ENCODE data around the gene MAP7D1. TPM values are rescaled to one million over a fixed set of nuclear protein-coding genes. Genes with fewer than 3 reads are reported as not detected.

MAP7D1 gene
- total RNA-seq, 1 experiment from 2014 or later = 49.9 TPM

GRCh38 chr1:36223996-36224536, 68.1 kb downstream of the MAP7D1 start, which contains the start of gene THRAP3:
Gene THRAP3 (plus strand): TSS chr1:36224443. CDS start chr1:36282564, 58,121 bp downstream.
- Histone ChIP-seq H4K20me1 (ENCODE audit: control insufficient read depth, insufficient read depth, insufficient read length) (no peaks in the 10 kb centered on the region), H3K4me2 (ENCODE audit: insufficient read depth, insufficient read length, low read length) (peak within 1 kb of the TSS; percentile 90), H3K27ac (ENCODE audit: insufficient read length, low read depth, low read length) (peak within 1 kb of the TSS; percentile 86), H3K14ac (ENCODE audit: insufficient read depth, low read length) (peak within 1 kb of the TSS; percentile 97), H3K56ac (ENCODE audit: insufficient read length, low read depth, low read length) (peak within 1 kb of the TSS; percentile 42), H2AK5ac (ENCODE audit: insufficient read length, low read length) (no peak within 1 kb of the TSS), H2BK5ac (ENCODE audit: insufficient read length, low read length) (peak within 1 kb of the TSS; percentile 73), H3K4me1 (ENCODE audit: insufficient read depth, low read length) (no peaks in the 10 kb centered on the region; the same call in 1 of the 2 replicates), H4K91ac (ENCODE audit: insufficient read length, low read depth, low read length) (no peak within 1 kb of the TSS), H4K8ac (replicated peaks; ENCODE audit: insufficient read length, low read depth, low read length) (no peak within 1 kb of the TSS), H2BK120ac (ENCODE audit: low read depth, low read length, poor library complexity, severe bottlenecking) (no peak within 1 kb of the TSS), H3K23me2 (ENCODE audit: insufficient read length, low read depth, low read length, poor library complexity, severe bottlenecking) (peaks cover 14% of the 10 kb centered on the region), H2BK15ac (ENCODE audit: low read depth, low read length) (no peak within 1 kb of the TSS), H2BK20ac (ENCODE audit: low read depth, low read length, poor library complexity, severe bottlenecking) (no peak within 1 kb of the TSS), H4K5ac (ENCODE audit: insufficient read length, low read depth, low read length) (peak within 1 kb of the TSS; percentile 18), H3K79me1 (ENCODE audit: insufficient read depth, low read depth, low read length, poor library complexity, severe bottlenecking) (no peaks in the 10 kb centered on the region), H3K9me3 (ENCODE audit: control insufficient read depth, low read depth, low read length) (no peaks in the 10 kb centered on the region), H2AFZ (ENCODE audit: low read length) (peak within 1 kb of the TSS; percentile 61), H2BK12ac (ENCODE audit: insufficient read length, low read depth, low read length) (no peak within 1 kb of the TSS), H3K18ac (ENCODE audit: insufficient read length, low read depth, low read length) (peak within 1 kb of the TSS; percentile 97), H3K9ac (ENCODE audit: extremely low read depth, insufficient read length, low read length) (peak within 1 kb of the TSS; percentile 96), H3K4ac (ENCODE audit: low read depth, low read length) (no peak within 1 kb of the TSS; the same call in 1 of the 2 replicates), H3K23ac (ENCODE audit: insufficient read length, low read depth, low read length) (no peak within 1 kb of the TSS), H3T11ph (ENCODE audit: low read length) (peak within 1 kb of the TSS; percentile 46), H3K27me3 (ENCODE audit: insufficient read depth, low read length) (no peaks in the 10 kb centered on the region), H3K79me2 (ENCODE audit: insufficient read depth, low read length) (peaks cover 33% of the 10 kb centered on the region; the same call in 1 of the 2 replicates)
- no peaks in the 10 kb centered on the region for H3K27me3 Mint-ChIP-seq (ENCODE audit: low read depth)
- peak within 1 kb of the TSS; percentile 92 to 94 for H3K4me3 Mint-ChIP-seq
- H3K4me1 Mint-ChIP-seq = peaks cover 19 to 24% of the 10 kb centered on the region in 2 experiments
- no peaks in the 10 kb centered on the region; a peak in 1 of 5 replicates for H3K9me3 Mint-ChIP-seq
- WGBS (ENCODE audit: extremely low coverage, insufficient read length, low lambda C conversion rate) = no CpG with 5 or more reads among the region's 45 CpGs
- peak; percentile 100 for DNase-seq
- H3K27ac Mint-ChIP-seq = peak within 1 kb of the TSS; percentile 99 to 100 (median 100)
- no peak for TF ChIP-seq CTCF (conservative IDR thresholded peaks at IDR 0.05)
- H3K36me3 Mint-ChIP-seq (ENCODE audit: insufficient read depth in 1 of 3, low read depth in 3 of 3) = peaks cover 11 to 34% (median 26%) of the 10 kb centered on the region in 3 experiments; a peak in 6 of 7 replicates
